Natural killer cell (primary cell): ENCODE measurements around the gene CDH13. TPM values are rescaled to one million over a fixed set of nuclear protein-coding genes. Genes with fewer than 3 reads are reported as not detected.

Experiments used
- ATAC-seq, 3 donors: fragments of 150-1000 bp in 2 of 3; fragments of 200-7000 bp in 1 of 3; cut with Tn5 transposase; 1 replicate in 1 of 3; 2 replicates in 2 of 3; pipeline ENCODE4 v1.10.0; 2021; ENCODE audit warnings: mild to moderate bottlenecking in 2 of 3, moderate library complexity in 2 of 3
- DNase-seq, 2 donors: peaks; one replicate each; pipeline versions ENCODE4 v3.0.0 to v3.0.0-alpha.2; 2013 to 2021; ENCODE audit warnings: mixed read lengths in 1 of 2
- H3K27ac ChIP-seq: one replicate; pipeline ENCODE4 v1.5.1; 2013; ENCODE audit warnings: mild to moderate bottlenecking, low read length
- H3K27me3 ChIP-seq: one replicate; pipeline ENCODE4 v1.6.1; 2013; ENCODE audit warnings: low read length; ENCODE audit not compliant: control insufficient read depth, insufficient read depth
- H3K36me3 ChIP-seq: one replicate; pipeline ENCODE4 v1.6.1; 2013; ENCODE audit warnings: low read length; ENCODE audit not compliant: control insufficient read depth, insufficient read depth
- H3K4me1 ChIP-seq: one replicate; pipeline ENCODE4 v1.6.1; 2013; ENCODE audit warnings: low read length; ENCODE audit not compliant: control insufficient read depth, insufficient read depth
- H3K4me3 ChIP-seq: one replicate; pipeline ENCODE4 v1.5.1; 2013; ENCODE audit warnings: low read length
- H3K9me3 ChIP-seq: one replicate; pipeline ENCODE4 v1.6.1; 2013; ENCODE audit warnings: low read length; ENCODE audit not compliant: control insufficient read depth, insufficient read depth
- H3K27ac Mint-ChIP-seq, 2 donors: one replicate each; pipeline ENCODE4 v1.8.0; 2022; ENCODE audit warnings: mild to moderate bottlenecking in 2 of 2, mixed read lengths in 2 of 2, moderate library complexity in 1 of 2
- H3K27me3 Mint-ChIP-seq, 2 donors: one replicate each; pipeline ENCODE4 v1.8.0; 2022; ENCODE audit warnings: low read depth in 2 of 2, mixed read lengths in 2 of 2
- H3K36me3 Mint-ChIP-seq: one replicate; pipeline ENCODE4 v1.8.0; 2022; ENCODE audit warnings: mixed read lengths
- H3K4me1 Mint-ChIP-seq, 2 donors: one replicate each; pipeline ENCODE4 v1.8.0; 2022; ENCODE audit warnings: mixed read lengths in 2 of 2
- H3K4me3 Mint-ChIP-seq: one replicate; pipeline ENCODE4 v1.8.0; 2022; ENCODE audit warnings: mild to moderate bottlenecking, moderate library complexity, mixed read lengths
- H3K9me3 Mint-ChIP-seq, 2 donors: one replicate each; pipeline ENCODE4 v1.8.0; 2022; ENCODE audit warnings: mixed read lengths in 2 of 2
- WGBS: methylation state at CpG from one replicate; pipeline ENCODE4 v1.1.7; 2013; ENCODE audit warnings: missing lambda C conversion rate; ENCODE audit not compliant: insufficient coverage; 5-methylcytosine and 5-hydroxymethylcytosine counted together
- intact Hi-C: fragments of 100-400 bp; cut with micrococcal nuclease; formaldehyde crosslinking; loops from one replicate; pipeline ENCODE4 v1.14.2; 2022
- total RNA-seq, 4 donors: library from RNA; stranded (reverse); fragments of 120-200 nt in 1 of 4; gene quantifications; one replicate each; pipeline versions ENCODE4 v1.2.3 to v1.2.4, GENCODE V29; 2013 to 2022
- TF ChIP-seq, protein P1 (sequence below): fragments of 200-600 bp; IDR thresholded peaks from one replicate; pipeline ENCODE4 v1.8.0; 2022; ENCODE audit warnings: antibody characterized with exemption

Gene CDH13
- total RNA-seq, 3 donors from 2014 or later (not counting 1 experiment from before 2014, with no cell fraction given): not detected

DNA sequence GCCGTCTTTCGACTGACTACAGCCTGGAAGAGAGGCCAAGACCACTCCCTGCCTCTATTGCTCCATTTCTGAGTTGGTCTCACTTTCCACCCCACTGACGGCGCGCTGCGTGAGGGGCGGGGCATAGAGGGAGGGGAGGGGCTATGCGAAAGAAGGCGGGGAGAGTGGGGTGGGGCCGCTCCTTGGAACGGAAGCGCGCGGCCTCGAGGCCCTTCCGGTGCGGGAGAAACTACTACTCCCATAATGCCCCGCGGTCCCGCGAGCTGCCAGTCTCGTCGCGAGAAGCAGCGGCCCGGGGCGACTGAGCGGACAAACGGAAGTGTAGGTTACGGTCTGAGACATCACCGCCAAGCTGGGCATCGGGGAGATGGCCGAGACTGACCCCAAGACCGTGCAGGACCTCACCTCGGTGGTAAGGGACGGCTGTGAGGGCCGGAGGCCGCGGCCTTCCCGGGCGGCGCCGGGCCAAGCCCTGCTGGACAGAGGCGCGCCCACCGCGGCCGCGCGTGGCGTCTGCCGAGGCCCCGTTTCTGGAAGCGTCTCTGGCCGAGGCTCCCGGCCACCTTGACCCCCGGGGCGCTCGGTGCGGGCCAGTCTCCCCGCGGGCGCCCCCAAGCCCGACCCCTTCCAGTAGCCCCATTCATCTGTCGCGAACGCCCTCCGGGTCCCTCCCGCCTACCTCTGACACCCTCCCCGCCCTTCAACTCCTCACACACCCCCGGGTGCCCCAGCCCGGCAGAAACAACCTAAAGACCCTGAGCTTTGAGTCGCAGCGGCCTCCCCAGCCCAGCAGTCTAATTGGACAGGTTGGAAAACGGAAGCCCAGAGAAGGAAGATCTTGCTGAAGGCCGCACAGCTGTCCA lies 1181.2 kb downstream of the CDH13 start, which contains the start of gene HSBP1:
TSS of gene HSBP1 (plus strand) at position 269 of the 863 bp plus-strand sequence. CDS start at position 368, 99 bp downstream.
- ATAC-seq (peak; percentile 97 to 100 (median 98)), DNase-seq (peak; percentile 82 to 95)
- H3K4me3 ChIP-seq: peak within 1 kb of the TSS; percentile 71
- H3K27me3 Mint-ChIP-seq: peaks cover 3 to 4% of the 10 kb centered on the region in 2 donors
- intact Hi-C loops: loop anchor here (5.0 kb wide), 1 partner anchor 89 kb away; the partner anchor contains the start of gene MLYCD
- H3K4me1 Mint-ChIP-seq: peaks cover 24 to 26% of the 10 kb centered on the region in 2 donors
- H3K4me1 ChIP-seq: peaks cover 31% of the 10 kb centered on the region
- no peaks in the 10 kb centered on the region for H3K9me3 ChIP-seq
- peak within 1 kb of the TSS; percentile 77 for H3K27ac ChIP-seq
- H3K36me3 ChIP-seq: peaks cover 17% of the 10 kb centered on the region
- no peaks in the 10 kb centered on the region for H3K27me3 ChIP-seq
- no peaks in the 10 kb centered on the region for H3K36me3 Mint-ChIP-seq
- peak within 1 kb of the TSS; percentile 80 to 92 for H3K27ac Mint-ChIP-seq
- TF ChIP-seq, protein P1, sequence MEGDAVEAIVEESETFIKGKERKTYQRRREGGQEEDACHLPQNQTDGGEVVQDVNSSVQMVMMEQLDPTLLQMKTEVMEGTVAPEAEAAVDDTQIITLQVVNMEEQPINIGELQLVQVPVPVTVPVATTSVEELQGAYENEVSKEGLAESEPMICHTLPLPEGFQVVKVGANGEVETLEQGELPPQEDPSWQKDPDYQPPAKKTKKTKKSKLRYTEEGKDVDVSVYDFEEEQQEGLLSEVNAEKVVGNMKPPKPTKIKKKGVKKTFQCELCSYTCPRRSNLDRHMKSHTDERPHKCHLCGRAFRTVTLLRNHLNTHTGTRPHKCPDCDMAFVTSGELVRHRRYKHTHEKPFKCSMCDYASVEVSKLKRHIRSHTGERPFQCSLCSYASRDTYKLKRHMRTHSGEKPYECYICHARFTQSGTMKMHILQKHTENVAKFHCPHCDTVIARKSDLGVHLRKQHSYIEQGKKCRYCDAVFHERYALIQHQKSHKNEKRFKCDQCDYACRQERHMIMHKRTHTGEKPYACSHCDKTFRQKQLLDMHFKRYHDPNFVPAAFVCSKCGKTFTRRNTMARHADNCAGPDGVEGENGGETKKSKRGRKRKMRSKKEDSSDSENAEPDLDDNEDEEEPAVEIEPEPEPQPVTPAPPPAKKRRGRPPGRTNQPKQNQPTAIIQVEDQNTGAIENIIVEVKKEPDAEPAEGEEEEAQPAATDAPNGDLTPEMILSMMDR: no peak
- WGBS: 2% methylated on average over 71 of the region's 76 CpGs
- H3K4me3 Mint-ChIP-seq: peak within 1 kb of the TSS; percentile 98
- peaks cover 0 to 2% of the 10 kb centered on the region in 2 donors for H3K9me3 Mint-ChIP-seq

- Mint-ChIP-seq H3K36me3 (no peaks in the 10 kb centered on the region), H3K27me3 (peaks cover 0 to 4% of the 10 kb centered on the region in 2 donors), H3K4me3 (peak overlapping the region; percentile 93), H3K4me1 (peaks cover 24 to 26% of the 10 kb centered on the region in 2 donors), H3K9me3 (peaks cover 0 to 2% of the 10 kb centered on the region in 2 donors), H3K27ac (peak overlapping the region; percentile 80 to 92)
- DNase-seq (no peak), ATAC-seq (no peak)
- Histone ChIP-seq H3K4me3 (peak overlapping the region; percentile 71), H3K36me3 (peaks cover 17% of the 10 kb centered on the region), H3K27ac (peak overlapping the region; percentile 77), H3K27me3 (no peaks in the 10 kb centered on the region), H3K9me3 (no peaks in the 10 kb centered on the region), H3K4me1 (peaks cover 31% of the 10 kb centered on the region)
- TF ChIP-seq, protein P1: no peak
- WGBS: 29% methylated on average over 11 of the region's 11 CpGs
- intact Hi-C loops: loop anchor here (5.0 kb wide), 1 partner anchor 89 kb away; the partner anchor contains the start of gene MLYCD
Observed at GRCh38 chr16:83808573-83809014, 1181.8 kb downstream of the CDH13 start.

GRCh38 chr16:83809092-83809491 lies 1182.3 kb downstream of the CDH13 start:
- H3K4me1 ChIP-seq: peaks cover 31% of the 10 kb centered on the region
- WGBS: 92% methylated on average over 13 of the region's 13 CpGs
- Mint-ChIP-seq H3K36me3 (no peaks in the 10 kb centered on the region), H3K4me3 (peak overlapping the region; percentile 93), H3K27me3 (peaks cover 0 to under 1% of the 10 kb centered on the region in 2 donors), H3K4me1 (peaks cover 24 to 26% of the 10 kb centered on the region in 2 donors), H3K27ac (peak overlapping the region; percentile 80 to 92), H3K9me3 (peaks cover 0 to 2% of the 10 kb centered on the region in 2 donors)
- H3K4me3 ChIP-seq: no peak overlapping the region
- no peaks in the 10 kb centered on the region for H3K9me3 ChIP-seq
- ATAC-seq: no peak
- intact Hi-C loops: loop anchor here (5.0 kb wide), 1 partner anchor 88 kb away; the partner anchor contains the start of gene MLYCD
- TF ChIP-seq, protein P1: no peak
- no peak for DNase-seq
- peaks cover 17% of the 10 kb centered on the region for H3K36me3 ChIP-seq
- no peaks in the 10 kb centered on the region for H3K27me3 ChIP-seq
- no peak overlapping the region for H3K27ac ChIP-seq
